SK-N-SH (cell line): ENCODE measurements around the gene ASB14.

Experiments
- CHD2 ChIP-seq: fragments of 150-350 bp; IDR thresholded peaks from 2 replicates; pipeline ENCODE4 v1.6.1; 2018; ENCODE audit warnings: low read length; ENCODE audit not compliant: partially characterized antibody
- CTCF ChIP-seq: fragments of 200-600 bp; sonication (generic); IDR thresholded peaks from 2 replicates; pipeline ENCODE4 v1.6.1; 2017; ENCODE audit warnings: antibody characterized with exemption, mild to moderate bottlenecking, moderate library complexity
- EP300 ChIP-seq, 2 experiments: IDR thresholded peaks; 2 replicates each; pipeline versions ENCODE4 v1.4.0 to v1.6.1; 2012; ENCODE audit warnings: borderline replicate concordance in 1 of 2, low read depth in 1 of 2, low read length in 1 of 2
- MAX ChIP-seq: IDR thresholded peaks from 2 replicates; pipeline ENCODE4 v1.4.0; 2012; ENCODE audit warnings: low read depth
- NFIC ChIP-seq: IDR thresholded peaks from 2 replicates; pipeline ENCODE4 v1.4.0; 2012; ENCODE audit warnings: borderline replicate concordance
- REST ChIP-seq: IDR thresholded peaks from 2 replicates; pipeline ENCODE4 v1.6.1; 2012; ENCODE audit warnings: mild to moderate bottlenecking, low read depth, low read length, moderate library complexity
- TEAD4 ChIP-seq: IDR thresholded peaks from 2 replicates; pipeline ENCODE4 v1.4.0; 2012; ENCODE audit warnings: mild to moderate bottlenecking, borderline replicate concordance; ENCODE audit not compliant: insufficient read depth

GRCh38 chr3:57298041-57298440 is 5.6 kb upstream of the ASB14 start:
- TF ChIP-seq EP300 (IDR thresholded peaks at IDR 0.05; ENCODE audit: borderline replicate concordance in 1 of 2, low read depth in 1 of 2, low read length in 1 of 2): no peak
- TF ChIP-seq MAX: no peak
- no peak; the same call in 1 of the 2 replicates for TF ChIP-seq CTCF
- no peak for TF ChIP-seq REST
- no peak for TF ChIP-seq TEAD4
- TF ChIP-seq NFIC: no peak
- no peak for TF ChIP-seq CHD2
